HG03159 (cell line): ENCODE data around the gene KDM5B.
"Not testable (repeated sequence)": the region's sequence is repeated elsewhere in the genome, so short reads cannot be mapped to it uniquely, and the experiment has no call there.

Experiments used
- ATAC-seq: cut with Tn5 transposase; IDR thresholded peaks from one replicate; pipeline ENCODE4 v1.9.1; 2021; ENCODE audit warnings: mild to moderate bottlenecking, moderate library complexity; ENCODE audit not compliant: unreplicated experiment

The KDM5B gene

GRCh38 chr1:202714202-202714601 is 94.0 kb downstream of the KDM5B start:
- ATAC-seq = not testable (repeated sequence)

- no peak for ATAC-seq
Observed at GRCh38 chr1:202713110-202713509, 95.1 kb downstream of the KDM5B start.

GRCh38 chr1:202711949-202712635 is 96.1 kb downstream of the KDM5B start:
- ATAC-seq = no peak

- ATAC-seq = no peak
Observed at GRCh38 chr1:202710070-202711045, 97.9 kb downstream of the KDM5B start, which contains the start of gene SYT2. TSS of gene SYT2 (minus strand) at chr1:202710454. CDS start at chr1:202605772, 104,682 bp downstream.

- ATAC-seq = no peak
Observed at GRCh38 chr1:202709276-202710041, 98.8 kb downstream of the KDM5B start.

- no peak for ATAC-seq
Observed at GRCh38 chr1:202708456-202709275, 99.6 kb downstream of the KDM5B start.

GRCh38 chr1:202706851-202707250 is 101.4 kb downstream of the KDM5B start:
- no peak for ATAC-seq

GRCh38 chr1:202704601-202705000 is 103.6 kb downstream of the KDM5B start:
- no peak for ATAC-seq

GRCh38 chr1:202703191-202703590 is 105.0 kb downstream of the KDM5B start:
- ATAC-seq = no peak

GRCh38 chr1:202702088-202702487 is 106.1 kb downstream of the KDM5B start:
- ATAC-seq = no peak

- no peak for ATAC-seq
Observed at GRCh38 chr1:202701200-202701599, 107.0 kb downstream of the KDM5B start.

GRCh38 chr1:202700061-202700460 is 108.2 kb downstream of the KDM5B start:
- no peak for ATAC-seq

- ATAC-seq = no peak
Observed at GRCh38 chr1:202698276-202698675, 109.9 kb downstream of the KDM5B start.

GRCh38 chr1:202697038-202697437 is 111.2 kb downstream of the KDM5B start:
- no peak for ATAC-seq

GRCh38 chr1:202694314-202694713 is 113.9 kb downstream of the KDM5B start:
- no peak for ATAC-seq

GRCh38 chr1:202692959-202693555 is 115.2 kb downstream of the KDM5B start:
- no peak for ATAC-seq

GRCh38 chr1:202691816-202692215 is 116.4 kb downstream of the KDM5B start:
- no peak for ATAC-seq

- no peak for ATAC-seq
Observed at GRCh38 chr1:202689493-202690342, 118.5 kb downstream of the KDM5B start.

GRCh38 chr1:202689082-202689481 is 119.1 kb downstream of the KDM5B start:
- no peak for ATAC-seq
